NB4 (cell line): Measurements from ENCODE around the gene ABCA2.

Experiments
- CTCF ChIP-seq: IDR thresholded peaks from one replicate; pipeline ENCODE4 v1.5.1; 2012; ENCODE audit warnings: low read depth, low read length
- POLR2A ChIP-seq: IDR thresholded peaks from 2 replicates; pipeline ENCODE4 v1.6.1; 2011; ENCODE audit warnings: mild to moderate bottlenecking; ENCODE audit not compliant: insufficient read length; ENCODE audit errors: extremely low read depth

GRCh38 chr9:137025517-137025966 lies 2.5 kb downstream of the ABCA2 start:
- TF ChIP-seq CTCF, result no peak
- no peak for TF ChIP-seq POLR2A
